GM12874 (cell line): ENCODE results near the gene SMAP1.
A peak's percentile ranks its signal among the peaks of the same experiment; 100 is the strongest.

Experiments
- CTCF ChIP-seq: IDR thresholded peaks from 2 replicates; pipeline ENCODE4 v1.5.1; 2011; ENCODE audit warnings: low read depth, mild to moderate bottlenecking, control low read depth, low read length, moderate library complexity; ENCODE audit not compliant: insufficient read depth

SMAP1 gene

GRCh38 chr6:70684794-70685493, 17.3 kb downstream of the SMAP1 start:
- no peak for TF ChIP-seq CTCF

- TF ChIP-seq CTCF = no peak
Observed at GRCh38 chr6:70685494-70686180, 18.0 kb downstream of the SMAP1 start.

- TF ChIP-seq CTCF = peak; percentile 28; the same call in 1 of the 2 replicates
Observed at GRCh38 chr6:70686548-70687133, 19.0 kb downstream of the SMAP1 start.

- no peak for TF ChIP-seq CTCF
Observed at GRCh38 chr6:70693887-70694286, 26.2 kb downstream of the SMAP1 start.

- no peak for TF ChIP-seq CTCF
Observed at GRCh38 chr6:70694371-70694770, 26.7 kb downstream of the SMAP1 start.

- no peak for TF ChIP-seq CTCF
Observed at GRCh38 chr6:70700922-70701876, 33.5 kb downstream of the SMAP1 start.
